Activated T-helper 2 cell treated with anti-CD3 and anti-CD28 coated beads, Interferon-gamma antibody, Interleukin-2, Interleukin-4, amounts not matched to agents 10 μg/mL and 5 μg/mL and 100 μg/mL, durations not matched to agents 14 hours and 24 hours and 36 hours (primary cell): Measurements from ENCODE around the gene LRP1. TPM values are rescaled to one million over a fixed set of nuclear protein-coding genes. Genes with fewer than 3 reads are reported as not detected.

Source experiments
- DNase-seq: peaks from one replicate; pipeline ENCODE4 v3.0.0; 2021; ENCODE audit warnings: low spot score
- H3K27ac Mint-ChIP-seq: one replicate; pipeline ENCODE4 v1.8.0; 2021; ENCODE audit warnings: mixed read lengths
- H3K27me3 Mint-ChIP-seq: one replicate; pipeline ENCODE4 v1.8.0; 2021; ENCODE audit warnings: low read depth, mixed read lengths
- H3K36me3 Mint-ChIP-seq: one replicate; pipeline ENCODE4 v1.8.0; 2021; ENCODE audit warnings: low read depth, mixed read lengths
- H3K4me1 Mint-ChIP-seq: one replicate; pipeline ENCODE4 v1.8.0; 2021; ENCODE audit warnings: low read depth, mixed read lengths
- H3K4me3 Mint-ChIP-seq: one replicate; pipeline ENCODE4 v1.8.0; 2021; ENCODE audit warnings: low read depth, mild to moderate bottlenecking, moderate library complexity, mixed read lengths
- H3K9me3 Mint-ChIP-seq: one replicate; pipeline ENCODE4 v1.8.0; 2021; ENCODE audit warnings: mixed read lengths
- intact Hi-C: fragments of 100-400 bp; cut with micrococcal nuclease; formaldehyde crosslinking; loops from one replicate; pipeline ENCODE4 v1.15.1; 2023
- total RNA-seq: library from RNA; stranded (reverse); gene quantifications from 2 replicates; pipeline ENCODE4 v1.2.3, GENCODE V29; 2022

The LRP1 gene
- total RNA-seq, 1 donor from 2014 or later = 2.1 TPM

DNA sequence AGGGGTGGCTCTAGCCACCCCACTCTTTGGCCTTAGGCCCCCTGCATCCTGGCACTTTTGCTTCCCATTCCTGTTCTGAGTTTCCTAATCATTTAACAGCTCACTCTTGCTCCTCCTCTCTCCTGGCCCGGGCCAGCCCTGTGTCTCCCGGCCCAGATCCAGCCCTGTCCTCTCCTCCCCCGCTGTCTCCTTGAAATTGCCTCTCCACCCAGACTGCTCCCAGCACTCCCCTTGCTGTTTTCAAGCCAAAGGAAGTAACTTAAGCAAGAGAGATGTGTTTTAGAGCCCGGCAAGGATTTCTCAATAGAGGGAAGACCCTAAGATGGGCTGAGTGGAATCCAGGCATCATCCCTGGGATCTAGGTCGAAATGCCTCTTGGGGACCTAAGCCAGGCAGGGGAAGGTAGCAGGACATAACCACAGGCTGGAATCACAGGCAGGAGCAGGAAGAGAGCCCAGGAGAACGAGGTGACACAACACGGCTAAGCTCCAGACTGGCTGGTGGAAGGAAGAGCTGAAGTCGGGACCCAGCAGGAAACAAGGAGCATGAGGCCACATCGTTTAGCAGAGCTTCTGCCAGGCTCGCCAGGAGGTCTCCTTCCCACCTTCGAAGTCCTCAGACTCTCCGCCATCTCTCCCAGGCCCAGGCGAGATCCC, 21.1 kb downstream of the LRP1 start:
- no peak for DNase-seq
- no peak overlapping the region for H3K27ac Mint-ChIP-seq
- H3K4me3 Mint-ChIP-seq = no peak overlapping the region
- intact Hi-C loops = no loop called here
- H3K36me3 Mint-ChIP-seq = no peaks in the 10 kb centered on the region
- H3K9me3 Mint-ChIP-seq = no peaks in the 10 kb centered on the region
- peaks cover 2% of the 10 kb centered on the region for H3K4me1 Mint-ChIP-seq
- no peaks in the 10 kb centered on the region for H3K27me3 Mint-ChIP-seq

DNA sequence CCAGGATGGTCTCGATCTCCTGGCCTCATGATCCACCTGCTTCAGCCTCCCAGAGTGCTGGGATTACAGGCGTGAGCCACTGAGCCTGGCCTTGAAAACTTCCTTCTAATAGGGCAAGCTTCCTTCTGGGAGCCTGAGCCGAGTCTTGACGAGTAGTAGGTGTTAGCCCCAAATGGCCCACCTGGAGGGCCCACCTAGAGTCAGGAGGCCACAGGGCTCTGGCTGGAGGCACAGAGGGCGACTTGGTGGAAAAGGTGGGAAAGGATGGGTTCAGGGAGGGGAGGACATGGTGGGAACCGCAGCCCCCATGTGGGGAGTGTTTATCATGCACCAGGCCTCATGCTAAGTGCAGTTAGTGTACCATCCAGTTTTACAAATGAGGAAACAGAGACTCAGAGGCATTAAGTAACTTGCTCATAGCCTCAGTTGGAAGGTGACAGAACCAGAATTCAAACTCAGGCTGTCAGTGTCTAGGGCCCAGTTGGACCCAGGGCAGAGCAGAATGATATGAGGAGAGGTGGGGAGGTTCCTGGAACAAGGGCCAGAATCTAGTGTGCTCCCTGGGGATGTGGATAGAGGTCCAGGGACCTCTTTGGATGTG, 22.2 kb downstream of the LRP1 start:
- Mint-ChIP-seq H3K27me3 (no peaks in the 10 kb centered on the region), H3K36me3 (no peaks in the 10 kb centered on the region), H3K9me3 (no peaks in the 10 kb centered on the region), H3K4me1 (peaks cover 2% of the 10 kb centered on the region), H3K27ac (no peak overlapping the region), H3K4me3 (no peak overlapping the region)
- intact Hi-C loops = no loop called here
- DNase-seq = no peak

DNA sequence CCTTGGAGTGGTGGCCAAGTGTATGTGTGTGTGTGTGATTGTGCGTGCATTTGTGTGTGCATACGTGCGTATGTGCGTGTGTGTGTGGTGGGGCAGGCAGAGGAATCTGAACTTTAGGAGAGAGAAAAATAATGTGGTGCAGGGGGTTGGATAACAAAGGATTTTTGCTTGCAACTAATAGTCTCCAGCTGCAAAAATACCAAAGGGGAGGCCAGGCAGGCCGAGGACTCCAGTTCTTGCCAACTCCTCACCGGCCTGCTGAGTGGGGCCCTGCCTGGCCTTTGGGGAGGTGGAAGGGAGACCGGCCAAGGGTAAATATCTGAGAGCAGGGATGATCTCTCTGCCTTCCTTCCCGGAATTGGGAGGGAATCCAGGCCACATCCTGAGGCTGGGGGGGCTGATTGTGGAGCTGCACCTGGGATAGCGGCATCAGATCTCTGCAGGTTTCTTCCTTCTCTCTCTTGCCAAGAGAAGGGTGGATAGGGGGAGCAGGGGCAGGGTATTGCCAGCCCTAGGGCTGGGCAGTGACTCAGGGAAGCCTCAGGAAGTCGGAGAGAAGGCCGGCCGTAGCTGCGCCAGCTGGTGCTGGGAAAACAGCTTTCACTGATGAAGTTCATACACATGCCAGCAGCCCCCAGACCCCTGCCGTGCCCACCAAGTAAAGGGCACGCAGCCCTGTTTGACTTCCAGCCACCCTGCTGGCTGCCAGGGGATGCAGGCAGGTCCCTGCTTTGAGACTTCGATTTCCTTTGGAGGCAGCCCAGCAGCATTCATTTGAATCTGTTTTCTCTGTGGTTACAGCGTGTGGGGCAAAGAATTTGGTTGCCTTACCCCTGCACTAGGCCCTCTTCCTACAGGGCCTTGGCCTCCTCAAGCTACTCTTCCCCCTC, 23.7 kb downstream of the LRP1 start:
- Mint-ChIP-seq H3K27me3 (no peaks in the 10 kb centered on the region), H3K27ac (no peak overlapping the region), H3K36me3 (no peaks in the 10 kb centered on the region), H3K9me3 (no peaks in the 10 kb centered on the region), H3K4me3 (no peak overlapping the region), H3K4me1 (no peaks in the 10 kb centered on the region)
- no peak for DNase-seq
- intact Hi-C loops = no loop called here

DNA sequence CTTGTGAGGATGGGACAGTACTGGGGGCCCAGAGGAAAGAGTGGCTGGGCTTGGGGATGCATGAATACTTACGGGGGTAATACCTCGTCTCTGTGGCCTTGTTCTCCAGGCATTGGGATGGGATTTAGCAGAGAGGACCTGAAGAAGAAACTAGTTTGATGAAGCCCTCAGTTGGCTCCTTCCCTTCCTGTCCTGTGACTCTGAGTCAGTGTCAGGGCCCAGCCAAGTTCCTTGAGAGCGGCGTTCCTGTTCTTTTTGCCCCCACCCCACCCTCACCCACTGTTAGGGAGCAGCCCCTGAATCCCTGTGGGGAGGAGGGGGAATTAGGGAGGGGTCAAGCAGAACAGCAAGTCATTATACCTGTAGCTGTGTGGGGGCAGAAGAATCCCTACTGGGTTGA, 24.4 kb downstream of the LRP1 start:
- no peaks in the 10 kb centered on the region for H3K27me3 Mint-ChIP-seq
- peaks cover 2% of the 10 kb centered on the region for H3K4me1 Mint-ChIP-seq
- intact Hi-C loops = no loop called here

DNA sequence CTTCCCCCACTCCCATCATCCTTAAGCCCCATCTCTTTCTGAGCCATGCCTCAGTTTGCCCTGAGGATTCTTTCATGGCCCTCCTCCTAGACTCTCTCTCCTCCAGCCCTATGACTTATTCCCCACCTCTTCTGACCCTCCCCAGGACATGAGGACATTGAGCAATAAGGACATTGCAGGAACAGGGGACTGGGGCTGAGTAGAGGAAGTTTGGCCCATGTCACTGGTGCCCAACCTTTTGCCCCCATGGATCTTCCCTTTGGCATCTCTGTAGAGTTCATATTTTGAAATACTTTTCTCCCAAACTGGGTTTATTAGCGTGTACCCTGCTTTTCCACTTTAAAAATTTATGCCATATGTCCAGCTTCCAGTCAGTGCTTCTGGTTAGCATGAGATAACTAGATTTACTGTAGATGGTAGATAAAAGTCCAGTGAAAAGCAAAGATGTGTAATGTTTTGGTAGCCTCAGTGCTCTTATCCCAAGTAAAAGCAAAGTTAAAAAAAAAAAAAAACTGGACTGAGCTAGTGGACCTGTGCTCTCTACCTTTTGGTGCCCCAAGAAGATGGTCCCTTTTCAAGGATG, 25.2 kb downstream of the LRP1 start:
- Mint-ChIP-seq H3K27ac (no peak overlapping the region), H3K4me3 (no peak overlapping the region), H3K9me3 (no peaks in the 10 kb centered on the region), H3K27me3 (no peaks in the 10 kb centered on the region), H3K4me1 (peaks cover 4% of the 10 kb centered on the region), H3K36me3 (no peaks in the 10 kb centered on the region)
- intact Hi-C loops = no loop called here
- no peak for DNase-seq

More for the DNA sequence above, 24.4 kb downstream of the LRP1 start:
- H3K36me3 Mint-ChIP-seq = no peaks in the 10 kb centered on the region
- DNase-seq = no peak
- no peak overlapping the region for H3K4me3 Mint-ChIP-seq
- H3K27ac Mint-ChIP-seq = no peak overlapping the region
- no peaks in the 10 kb centered on the region for H3K9me3 Mint-ChIP-seq

DNA sequence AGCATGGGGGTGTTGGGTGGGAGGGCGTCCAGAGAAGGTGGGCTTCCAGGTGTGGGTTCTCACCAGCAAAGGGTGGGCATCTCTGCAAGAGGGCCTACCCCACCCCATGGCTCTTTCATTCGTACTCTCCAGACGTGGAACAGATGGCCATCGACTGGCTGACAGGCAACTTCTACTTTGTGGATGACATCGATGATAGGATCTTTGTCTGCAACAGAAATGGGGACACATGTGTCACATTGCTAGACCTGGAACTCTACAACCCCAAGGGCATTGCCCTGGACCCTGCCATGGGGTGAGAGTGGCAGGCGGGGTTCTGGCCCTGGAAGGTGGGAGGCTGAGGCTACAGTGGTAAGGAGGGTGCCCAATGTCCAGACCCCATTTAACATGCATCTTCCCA, 25.8 kb downstream of the LRP1 start:
- Mint-ChIP-seq H3K4me3 (no peak overlapping the region), H3K9me3 (no peaks in the 10 kb centered on the region), H3K36me3 (no peaks in the 10 kb centered on the region), H3K4me1 (peaks cover 4% of the 10 kb centered on the region), H3K27ac (no peak overlapping the region), H3K27me3 (no peaks in the 10 kb centered on the region)
- no peak for DNase-seq
- intact Hi-C loops = no loop called here

DNA sequence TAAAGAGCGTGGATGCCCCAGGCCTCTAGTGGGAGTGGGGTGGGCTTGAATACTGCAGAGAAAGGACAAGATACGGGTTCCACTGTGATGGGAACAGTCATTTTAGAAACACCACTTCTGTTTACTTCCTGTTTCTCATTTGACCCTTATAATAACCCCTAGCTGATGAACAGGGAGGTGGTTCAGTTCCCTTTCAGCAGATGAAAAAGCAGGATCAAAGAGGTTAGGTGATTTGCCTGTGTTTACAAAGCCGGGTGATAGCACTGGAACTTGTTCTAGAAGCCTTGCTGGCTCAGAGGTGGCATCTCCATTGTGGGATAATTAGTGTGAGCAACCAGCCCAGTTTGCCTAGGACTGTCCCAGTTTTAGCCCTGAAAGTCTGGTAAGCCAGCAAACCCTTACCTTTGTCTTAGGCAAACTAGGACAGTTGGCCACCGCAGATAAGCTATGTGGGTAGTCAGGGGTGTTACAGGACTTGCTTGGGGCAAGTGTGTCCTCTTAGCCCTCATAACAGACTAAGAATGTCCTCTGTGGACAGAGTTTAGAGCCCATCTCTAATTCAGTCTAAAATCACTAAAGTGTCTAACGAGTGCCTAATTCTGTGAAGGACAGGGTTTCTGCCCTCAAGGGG, 26.6 kb downstream of the LRP1 start:
- Mint-ChIP-seq H3K4me3 (no peak overlapping the region), H3K4me1 (peaks cover 4% of the 10 kb centered on the region), H3K9me3 (no peaks in the 10 kb centered on the region), H3K27ac (no peak overlapping the region), H3K27me3 (no peaks in the 10 kb centered on the region), H3K36me3 (no peaks in the 10 kb centered on the region)
- intact Hi-C loops = no loop called here
- DNase-seq = no peak

DNA sequence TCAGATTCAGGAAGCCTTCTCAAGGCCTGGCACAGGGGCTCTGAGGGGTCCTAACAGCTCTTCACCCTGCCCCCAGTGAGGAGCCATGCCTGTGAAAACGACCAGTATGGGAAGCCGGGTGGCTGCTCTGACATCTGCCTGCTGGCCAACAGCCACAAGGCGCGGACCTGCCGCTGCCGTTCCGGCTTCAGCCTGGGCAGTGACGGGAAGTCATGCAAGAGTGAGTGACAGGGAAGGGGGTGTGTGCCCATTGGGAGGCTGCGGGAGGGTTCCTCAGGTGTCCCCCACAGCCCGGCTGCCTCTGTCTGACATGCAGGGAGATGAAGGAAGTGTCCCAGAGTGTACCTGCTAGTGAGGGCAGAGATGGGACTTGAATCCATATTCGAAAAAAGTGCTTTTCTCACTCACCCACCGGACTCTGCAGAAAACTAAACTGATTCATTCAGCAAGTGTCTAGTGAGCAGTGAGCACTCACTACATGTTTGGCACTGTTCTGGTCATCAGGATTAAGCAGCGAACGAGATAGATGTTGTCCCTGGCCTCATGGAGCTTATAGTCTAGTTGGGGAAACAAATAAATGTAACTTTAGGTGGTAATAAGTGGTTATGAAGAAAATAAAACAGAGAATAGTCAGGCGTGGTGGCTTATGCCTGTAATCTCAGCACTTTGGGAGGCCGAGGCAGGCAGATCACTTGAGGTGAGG, 28.6 kb downstream of the LRP1 start:
- Mint-ChIP-seq H3K27ac (no peak overlapping the region), H3K9me3 (no peaks in the 10 kb centered on the region), H3K4me3 (no peak overlapping the region), H3K36me3 (no peaks in the 10 kb centered on the region), H3K4me1 (peaks cover 4% of the 10 kb centered on the region), H3K27me3 (no peaks in the 10 kb centered on the region)
- DNase-seq = no peak
- intact Hi-C loops = no loop called here

DNA sequence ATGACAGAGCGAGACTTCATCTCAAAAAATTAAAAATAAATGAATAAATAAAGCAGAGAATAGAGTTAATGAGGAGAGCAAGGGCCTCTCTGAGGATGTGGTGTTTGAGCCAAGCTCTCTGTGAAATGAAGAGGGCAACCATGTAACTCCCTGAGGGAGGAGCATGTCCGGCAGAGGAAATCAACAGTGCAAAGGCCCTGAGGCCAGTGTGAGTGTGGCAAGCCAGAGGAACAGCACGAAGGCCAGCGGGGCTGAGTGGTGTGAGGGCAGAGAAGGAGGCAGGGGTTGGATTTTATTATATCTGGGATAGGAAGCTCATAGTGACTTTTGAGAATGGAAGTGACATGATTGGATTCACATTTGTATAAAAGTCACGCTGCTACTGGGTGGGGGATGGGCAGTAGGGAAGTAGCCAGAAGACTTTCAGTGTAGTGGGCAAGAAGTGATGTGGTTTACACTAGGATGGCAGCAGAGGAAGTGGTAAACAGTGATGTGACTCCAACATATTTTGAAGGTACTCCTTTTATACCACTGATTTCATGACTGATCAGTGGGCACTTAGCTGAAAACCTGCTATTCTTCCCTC, 29.4 kb downstream of the LRP1 start:
- Mint-ChIP-seq H3K27ac (no peak overlapping the region), H3K36me3 (no peaks in the 10 kb centered on the region), H3K4me3 (no peak overlapping the region), H3K27me3 (no peaks in the 10 kb centered on the region), H3K4me1 (peaks cover 4% of the 10 kb centered on the region), H3K9me3 (no peaks in the 10 kb centered on the region)
- intact Hi-C loops = no loop called here
- DNase-seq = no peak

DNA sequence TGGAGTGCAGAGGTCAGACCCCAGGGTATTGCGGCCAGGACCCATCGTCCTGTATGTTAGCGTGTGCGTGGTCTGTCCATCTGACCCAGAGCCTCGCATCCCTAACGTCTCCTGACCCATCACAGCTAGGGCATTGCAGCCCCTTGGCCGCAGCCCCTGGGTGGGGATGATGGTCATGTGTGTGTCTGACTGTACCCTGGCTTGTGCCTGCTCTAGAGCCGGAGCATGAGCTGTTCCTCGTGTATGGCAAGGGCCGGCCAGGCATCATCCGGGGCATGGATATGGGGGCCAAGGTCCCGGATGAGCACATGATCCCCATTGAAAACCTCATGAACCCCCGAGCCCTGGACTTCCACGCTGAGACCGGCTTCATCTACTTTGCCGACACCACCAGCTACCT, 29.9 kb downstream of the LRP1 start:
- no peaks in the 10 kb centered on the region for H3K27me3 Mint-ChIP-seq
- no peak overlapping the region for H3K4me3 Mint-ChIP-seq
- intact Hi-C loops = no loop called here
- no peaks in the 10 kb centered on the region for H3K36me3 Mint-ChIP-seq
- no peak overlapping the region for H3K27ac Mint-ChIP-seq
- peaks cover 4% of the 10 kb centered on the region for H3K4me1 Mint-ChIP-seq
- H3K9me3 Mint-ChIP-seq = no peaks in the 10 kb centered on the region
- DNase-seq = no peak

DNA sequence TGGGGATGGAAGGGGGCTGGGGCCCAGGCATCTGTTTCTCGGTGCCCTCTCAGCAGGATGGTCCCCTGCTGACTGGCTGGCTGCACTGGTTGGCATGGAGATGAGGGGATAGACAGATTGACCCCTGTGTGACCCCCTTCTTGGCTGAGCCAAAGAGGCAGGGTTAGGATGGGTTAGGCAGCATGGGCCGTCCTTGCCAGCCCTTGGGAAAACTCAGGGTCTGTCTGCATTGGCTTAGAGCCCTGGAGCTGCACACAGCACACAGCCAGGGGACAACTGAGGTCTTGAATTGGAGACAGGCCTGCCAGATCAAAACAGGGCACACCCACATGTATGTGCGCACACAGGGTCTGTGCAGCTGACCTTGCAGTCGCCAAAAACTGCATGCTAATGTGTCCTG, 30.4 kb downstream of the LRP1 start:
- Mint-ChIP-seq H3K4me1 (peaks cover 4% of the 10 kb centered on the region), H3K27me3 (no peaks in the 10 kb centered on the region), H3K27ac (no peak overlapping the region), H3K4me3 (no peak overlapping the region), H3K9me3 (no peaks in the 10 kb centered on the region), H3K36me3 (no peaks in the 10 kb centered on the region)
- intact Hi-C loops = no loop called here
- no peak for DNase-seq

DNA sequence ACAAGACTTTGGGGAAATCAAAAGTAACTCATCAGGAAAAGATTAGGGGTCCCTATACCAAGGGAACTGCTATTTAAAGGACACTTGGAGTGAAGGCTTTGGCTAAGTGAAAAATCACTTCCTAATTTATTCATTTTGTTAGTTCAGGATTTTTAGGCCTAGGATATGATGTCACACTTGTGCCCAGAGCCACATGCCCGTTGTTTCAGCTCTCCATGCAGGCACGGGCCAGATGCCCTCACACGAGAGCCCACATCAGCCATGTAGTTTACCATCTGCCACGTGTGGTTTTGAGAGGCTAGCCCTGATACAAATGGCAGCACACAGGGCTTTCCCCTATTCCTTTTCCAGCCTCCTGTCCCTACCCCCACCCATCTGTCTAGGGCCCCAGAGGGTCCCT, 31.0 kb downstream of the LRP1 start:
- Mint-ChIP-seq H3K27me3 (no peaks in the 10 kb centered on the region), H3K4me1 (peaks cover 4% of the 10 kb centered on the region), H3K27ac (no peak overlapping the region), H3K9me3 (no peaks in the 10 kb centered on the region), H3K4me3 (no peak overlapping the region), H3K36me3 (no peaks in the 10 kb centered on the region)
- intact Hi-C loops = no loop called here
- no peak for DNase-seq
